Prostate gland (tissue), 2 donors: ENCODE measurements around the gene SUMF1.

Source experiments
- CTCF ChIP-seq, 4 experiments: fragments of 200-600 bp in 2 of 4; fragments of 450-650 bp in 2 of 4; sonication (generic) in 2 of 4; IDR thresholded peaks; 1 replicate in 3 of 4; 2 replicates in 1 of 4; pipeline ENCODE4 v1.5.1; 2016 to 2019; ENCODE audit warnings: antibody characterized with exemption in 4 of 4, mild to moderate bottlenecking in 2 of 4, moderate library complexity in 2 of 4
- POLR2A ChIP-seq: fragments of 450-650 bp; IDR thresholded peaks from one replicate; pipeline ENCODE4 v1.6.1; 2016; ENCODE audit warnings: antibody characterized with exemption, mild to moderate bottlenecking

- no peak for TF ChIP-seq CTCF (IDR thresholded peaks at IDR 0.05)
- no peak for TF ChIP-seq POLR2A
Observed at GRCh38 chr3:4373669-4374068, 93.4 kb downstream of the SUMF1 start.
